ENCODE data around the gene APELA. TPM values are rescaled to one million over a fixed set of nuclear protein-coding genes. Genes with fewer than 3 reads are reported as not detected.

The APELA gene
- not detected in 2 replicates for total RNA-seq (2012; rRNA removed)
- not detected in 2 replicates for polyA plus RNA-seq (2012; rRNA removed)
- polyA plus RNA-seq (2012; cell fraction: cytosol; rRNA removed): not detected in 2 replicates
- polyA plus RNA-seq (2012; cell fraction: nucleus; rRNA removed; ENCODE audit: low replicate concordance): not detected in 2 replicates
- not detected for Bru-seq, nascent RNA
- BruChase-seq, experiment 1, labeled RNA remaining after a 6-hour chase: not detected
- BruChase-seq, experiment 2, labeled RNA remaining after a 2-hour chase: not detected
- long read RNA-seq: 0 reads

DNA sequence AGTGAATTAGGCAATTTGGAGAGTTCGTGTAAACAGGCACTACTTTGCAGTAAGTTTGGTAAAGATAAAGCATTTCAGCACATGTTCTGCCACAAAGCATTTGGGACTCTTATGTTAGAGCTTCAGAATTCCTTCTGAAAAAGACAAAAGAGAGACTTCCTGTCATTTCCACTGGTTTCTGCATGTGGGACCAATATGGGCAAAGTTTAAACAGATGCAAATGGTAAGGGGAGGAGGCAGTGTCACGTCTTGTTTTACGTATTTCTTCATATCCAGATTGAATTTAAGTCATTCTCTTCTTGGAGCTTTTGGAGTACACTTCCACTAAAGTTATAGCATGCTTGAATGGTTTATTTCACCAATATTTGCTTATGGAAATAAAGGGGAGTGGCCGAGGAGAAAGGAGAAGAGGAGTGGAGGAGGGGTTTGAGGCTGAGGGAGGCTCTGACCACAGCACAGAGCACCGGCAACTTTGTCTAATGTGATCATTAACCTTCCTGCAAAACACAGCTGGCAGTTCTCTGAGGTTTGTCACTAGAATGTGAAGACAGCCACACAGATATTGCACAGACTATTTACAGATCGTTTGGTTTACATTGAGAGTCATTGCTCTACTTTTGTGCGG, at the start of gene APELA:
Gene APELA (plus strand): TSS at position 479 of the 625 bp plus-strand sequence. CDS start 154 bp downstream, outside the sequence.
- no peaks in the 10 kb centered on the region for H3K36me3 ChIP-seq (ENCODE audit: control insufficient read depth, insufficient read depth, low read length)
- no peak within 1 kb of the TSS for H4K8ac ChIP-seq (ENCODE audit: low read depth in 2 of 2, low read length in 2 of 2)
- no CpG with 5 or more reads among the region's 7 CpGs for WGBS, 2 experiments (ENCODE audit: extremely low coverage in 2 of 2, insufficient read length in 1 of 2)
- H3K18ac ChIP-seq (ENCODE audit: low read depth, low read length): no peak within 1 kb of the TSS
- H3K4me3 ChIP-seq (ENCODE audit: insufficient read depth, low read depth, low read length): no peak within 1 kb of the TSS
- H2BK15ac ChIP-seq (ENCODE audit: low read depth, low read length): no peak within 1 kb of the TSS
- H3K56ac ChIP-seq (ENCODE audit: extremely low read depth, insufficient read depth, low read length): no peak within 1 kb of the TSS
- no peak within 1 kb of the TSS for H3K4me2 ChIP-seq (ENCODE audit: low read depth, low read length)
- no peak within 1 kb of the TSS for H2AK5ac ChIP-seq (ENCODE audit: low read depth, low read length)
- in situ Hi-C loops (cut with MboI; ENCODE audit: low sequenced_read_pairs) (no loop called here), intact Hi-C loops (cut with micrococcal nuclease) (no loop called here), dilution Hi-C loops (cut with HindIII; ENCODE audit: low sequenced_read_pairs, unreplicated experiment) (no loop called here)
- TF ChIP-seq RAD21 (IDR thresholded peaks at IDR 0.05; ENCODE audit: low read length): no peak
- TF ChIP-seq RFX5 (IDR thresholded peaks at IDR 0.05; ENCODE audit: low read depth, low read length): no peak
- TF ChIP-seq MXI1 (IDR thresholded peaks at IDR 0.05; ENCODE audit: borderline replicate concordance, low read depth, low read length): no peak
- no peak for TF ChIP-seq NFE2L2 (IDR thresholded peaks at IDR 0.05; ENCODE audit: low read depth, low read length)
- TF ChIP-seq, protein P1, sequence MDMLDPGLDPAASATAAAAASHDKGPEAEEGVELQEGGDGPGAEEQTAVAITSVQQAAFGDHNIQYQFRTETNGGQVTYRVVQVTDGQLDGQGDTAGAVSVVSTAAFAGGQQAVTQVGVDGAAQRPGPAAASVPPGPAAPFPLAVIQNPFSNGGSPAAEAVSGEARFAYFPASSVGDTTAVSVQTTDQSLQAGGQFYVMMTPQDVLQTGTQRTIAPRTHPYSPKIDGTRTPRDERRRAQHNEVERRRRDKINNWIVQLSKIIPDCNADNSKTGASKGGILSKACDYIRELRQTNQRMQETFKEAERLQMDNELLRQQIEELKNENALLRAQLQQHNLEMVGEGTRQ (IDR thresholded peaks at IDR 0.05; ENCODE audit: low read depth, low read length): no peak
- no peak for TF ChIP-seq FOS (IDR thresholded peaks at IDR 0.05; ENCODE audit: low read depth, low read length)
- no peak for TF ChIP-seq CHD1 (IDR thresholded peaks at IDR 0.05; ENCODE audit: low read depth, low read length)
- TF ChIP-seq BHLHE40 (IDR thresholded peaks at IDR 0.05; ENCODE audit: low read depth, low read length): no peak
- no peak for TF ChIP-seq RCOR1 (IDR thresholded peaks at IDR 0.05; ENCODE audit: insufficient replicate concordance, low read length)
- no peak for TF ChIP-seq SMC3 (IDR thresholded peaks at IDR 0.05; ENCODE audit: low read depth, low read length)
- TF ChIP-seq MAFK (IDR thresholded peaks at IDR 0.05; ENCODE audit: low read depth, low read length): no peak
- no peak for TF ChIP-seq POLR2A (IDR thresholded peaks at IDR 0.05; ENCODE audit: low read depth, low read length)
- no peaks in the 10 kb centered on the region for H3K79me1 ChIP-seq (ENCODE audit: low read depth in 1 of 2, low read length in 2 of 2)
- no peak within 1 kb of the TSS for H2BK20ac ChIP-seq (ENCODE audit: low read depth, low read length)
- no peak within 1 kb of the TSS for H2AK9ac ChIP-seq (replicated peaks; ENCODE audit: low read depth, low read length, poor library complexity)
- H2BK120ac ChIP-seq (ENCODE audit: low read depth, low read length): no peak within 1 kb of the TSS
- no peak within 1 kb of the TSS for H4K5ac ChIP-seq (ENCODE audit: low read depth, low read length)
- no peak within 1 kb of the TSS for H3K14ac ChIP-seq (replicated peaks; ENCODE audit: low read depth, low read length)
- H4K91ac ChIP-seq (ENCODE audit: insufficient read depth, low read depth, low read length): no peak within 1 kb of the TSS
- no peaks in the 10 kb centered on the region for H4K20me1 ChIP-seq (ENCODE audit: insufficient read depth, low read length)
- H3K4me1 ChIP-seq (ENCODE audit: control insufficient read depth, insufficient read depth, low read length): no peaks in the 10 kb centered on the region
- no peak within 1 kb of the TSS for H3K9ac ChIP-seq (ENCODE audit: low read depth, low read length)
- no peaks in the 10 kb centered on the region for H3K9me1 ChIP-seq (ENCODE audit: insufficient read depth, low read length)
- no peak for DNase-seq
- H2AFZ ChIP-seq (replicated peaks; ENCODE audit: low read length, poor library complexity): no peak within 1 kb of the TSS
- H3K27ac ChIP-seq (ENCODE audit: insufficient read depth, low read length): no peak within 1 kb of the TSS
- ChIA-PET CTCF (no interaction called here), POLR2A (ENCODE audit: unreplicated experiment) (interaction anchor here (0.6 kb wide), 1 partner anchor 657 kb away, joined by 3 read pairs; no protein-coding TSS in a partner anchor)
- H3K9me3 ChIP-seq (ENCODE audit: control insufficient read depth, insufficient read depth, low read length): peaks cover 5% of the 10 kb centered on the region
- no peak within 1 kb of the TSS for H3K23ac ChIP-seq (ENCODE audit: low read depth, low read length)
- H3K27me3 ChIP-seq (ENCODE audit: control insufficient read depth, insufficient read depth, low read length): no peaks in the 10 kb centered on the region
- no peak within 1 kb of the TSS for H3K4ac ChIP-seq (ENCODE audit: low read depth, low read length)
- no peak for ATAC-seq (ENCODE audit: low read depth)
- no TSS peak for BruUV-seq (replicated peaks)
- H2BK5ac ChIP-seq (ENCODE audit: low read depth, low read length, poor library complexity, severe bottlenecking): no peak within 1 kb of the TSS
